SKM-1 treated with dmso at 0.1 percent for 144 hours (cell line): ENCODE data around the gene NXT1.

Experiments used
- DNase-seq: peaks from one replicate; lab custom pipeline; 2025; ENCODE audit not compliant: unreplicated experiment; lab: John Stamatoyannopoulos, UW

Gene NXT1

GRCh38 chr20:23386304-23387117, 35.9 kb downstream of the NXT1 start:
- no peak for DNase-seq

GRCh38 chr20:23387118-23387443, 36.5 kb downstream of the NXT1 start:
- no peak for DNase-seq

GRCh38 chr20:23390091-23390774, 39.6 kb downstream of the NXT1 start:
- DNase-seq: no peak

- no peak for DNase-seq
Observed at GRCh38 chr20:23391707-23392310, 41.2 kb downstream of the NXT1 start.

- no peak for DNase-seq
Observed at GRCh38 chr20:23393996-23394775, 43.6 kb downstream of the NXT1 start.

- no peak for DNase-seq
Observed at GRCh38 chr20:23396950-23397627, 46.5 kb downstream of the NXT1 start.

- no peak for DNase-seq
Observed at GRCh38 chr20:23397961-23398360, 47.4 kb downstream of the NXT1 start.

- no peak for DNase-seq
Observed at GRCh38 chr20:23399568-23400241, 49.1 kb downstream of the NXT1 start.

GRCh38 chr20:23401051-23401450, 50.5 kb downstream of the NXT1 start:
- no peak for DNase-seq

GRCh38 chr20:23403751-23404150, 53.2 kb downstream of the NXT1 start:
- DNase-seq: no peak

GRCh38 chr20:23404196-23404595, 53.6 kb downstream of the NXT1 start:
- no peak for DNase-seq
